NCI-H524 treated with DMSO at 0.1 percent for 48 hours (cell line): ENCODE measurements around the gene PPARG.

ENCODE experiments used
- DNase-seq: peaks from one replicate; lab custom pipeline; 2025; lab: John Stamatoyannopoulos, UW

PPARG gene

DNA sequence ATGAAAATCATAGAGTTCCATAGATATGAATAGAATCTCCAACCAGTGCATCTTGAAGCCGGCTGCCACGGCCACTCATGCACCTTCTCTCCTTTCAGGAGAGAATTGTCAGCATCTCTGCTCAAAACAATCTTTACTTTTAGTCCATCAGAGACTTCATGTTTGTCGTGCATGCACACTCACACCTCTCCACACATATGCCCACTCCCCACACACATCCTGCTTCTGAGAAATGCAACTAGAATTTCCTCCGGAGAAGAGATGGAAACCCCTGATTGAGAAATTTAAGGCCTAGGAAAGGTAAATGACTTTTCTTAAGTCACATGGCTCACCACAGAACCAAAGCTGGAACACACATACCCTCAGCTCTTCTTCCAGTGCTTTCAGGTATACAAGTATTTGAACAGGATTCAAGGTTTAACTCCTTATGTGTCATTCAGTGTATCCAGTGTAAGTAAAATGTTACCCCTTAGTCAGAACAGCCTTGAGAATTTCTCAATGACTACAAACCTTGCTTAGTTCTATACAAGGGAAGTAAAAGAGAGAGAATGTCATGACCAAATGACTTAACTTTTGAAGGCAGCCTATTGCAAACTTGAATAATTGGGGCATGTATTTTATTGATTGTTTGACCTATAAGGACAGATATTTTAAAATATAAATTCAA, 126.3 kb downstream of the PPARG start:
- no peak for DNase-seq

DNA sequence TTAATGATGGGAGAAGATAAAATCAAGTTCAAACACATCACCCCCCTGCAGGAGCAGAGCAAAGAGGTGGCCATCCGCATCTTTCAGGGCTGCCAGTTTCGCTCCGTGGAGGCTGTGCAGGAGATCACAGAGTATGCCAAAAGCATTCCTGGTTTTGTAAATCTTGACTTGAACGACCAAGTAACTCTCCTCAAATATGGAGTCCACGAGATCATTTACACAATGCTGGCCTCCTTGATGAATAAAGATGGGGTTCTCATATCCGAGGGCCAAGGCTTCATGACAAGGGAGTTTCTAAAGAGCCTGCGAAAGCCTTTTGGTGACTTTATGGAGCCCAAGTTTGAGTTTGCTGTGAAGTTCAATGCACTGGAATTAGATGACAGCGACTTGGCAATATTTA, 127.9 kb downstream of the PPARG start:
- no peak for DNase-seq

DNA sequence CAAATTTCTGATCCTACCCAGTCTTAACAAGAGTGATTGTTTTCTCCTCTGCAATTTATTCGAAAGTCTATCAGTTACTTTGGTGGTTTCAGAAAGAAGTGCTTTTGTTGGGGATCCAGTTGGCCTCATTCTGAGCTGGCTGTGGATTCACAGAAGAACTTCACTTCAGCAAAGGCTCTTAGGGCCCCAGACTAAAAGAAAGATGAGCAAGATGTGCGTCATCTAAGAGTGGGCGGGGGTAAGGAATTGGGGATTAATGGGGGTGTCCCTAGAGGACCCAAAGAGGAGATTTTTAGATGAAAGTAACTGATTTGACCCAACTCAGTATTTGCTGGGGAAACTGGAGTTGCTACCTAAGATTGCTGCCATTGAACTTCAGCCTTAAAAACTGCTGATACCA, 131.5 kb downstream of the PPARG start:
- no peak for DNase-seq

DNA sequence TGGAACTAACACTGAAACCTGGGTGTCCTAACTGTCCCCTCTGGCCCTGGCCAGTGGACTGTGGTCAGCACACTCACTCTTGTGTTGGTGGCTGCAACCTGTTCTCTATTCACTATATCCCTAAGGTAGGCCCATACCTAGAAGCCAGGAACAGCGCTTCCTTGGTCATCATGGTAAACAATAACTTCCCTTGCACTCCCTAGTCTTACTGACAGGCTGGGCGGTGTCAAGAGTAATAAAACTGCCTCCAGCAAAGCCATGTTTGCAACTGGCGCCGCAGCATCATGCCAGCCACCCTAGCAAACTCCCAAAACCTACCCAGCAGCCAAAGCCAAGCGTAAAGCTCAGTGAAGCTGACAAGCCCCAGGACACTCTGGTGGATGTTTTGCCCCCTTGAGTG, 132.3 kb downstream of the PPARG start:
- no peak for DNase-seq

DNA sequence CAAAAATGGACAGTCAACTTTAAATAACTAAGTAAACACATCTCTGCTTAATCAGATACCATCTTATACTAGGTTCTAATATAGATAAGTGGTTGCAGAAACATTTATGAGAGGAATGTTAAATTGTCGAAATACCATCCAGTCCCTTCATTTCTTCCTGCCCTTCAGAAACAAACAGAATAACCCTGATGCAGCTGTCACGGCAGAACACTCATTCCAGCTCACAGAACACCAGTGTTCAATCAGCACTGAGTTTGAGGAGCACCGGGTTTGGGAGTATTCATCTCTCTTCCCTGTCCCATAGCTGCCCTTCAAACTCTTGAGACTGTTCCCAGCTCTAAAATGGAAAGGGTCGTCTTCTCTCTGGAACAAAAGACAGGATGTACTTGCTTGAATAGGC, 134.3 kb downstream of the PPARG start:
- DNase-seq = no peak

DNA sequence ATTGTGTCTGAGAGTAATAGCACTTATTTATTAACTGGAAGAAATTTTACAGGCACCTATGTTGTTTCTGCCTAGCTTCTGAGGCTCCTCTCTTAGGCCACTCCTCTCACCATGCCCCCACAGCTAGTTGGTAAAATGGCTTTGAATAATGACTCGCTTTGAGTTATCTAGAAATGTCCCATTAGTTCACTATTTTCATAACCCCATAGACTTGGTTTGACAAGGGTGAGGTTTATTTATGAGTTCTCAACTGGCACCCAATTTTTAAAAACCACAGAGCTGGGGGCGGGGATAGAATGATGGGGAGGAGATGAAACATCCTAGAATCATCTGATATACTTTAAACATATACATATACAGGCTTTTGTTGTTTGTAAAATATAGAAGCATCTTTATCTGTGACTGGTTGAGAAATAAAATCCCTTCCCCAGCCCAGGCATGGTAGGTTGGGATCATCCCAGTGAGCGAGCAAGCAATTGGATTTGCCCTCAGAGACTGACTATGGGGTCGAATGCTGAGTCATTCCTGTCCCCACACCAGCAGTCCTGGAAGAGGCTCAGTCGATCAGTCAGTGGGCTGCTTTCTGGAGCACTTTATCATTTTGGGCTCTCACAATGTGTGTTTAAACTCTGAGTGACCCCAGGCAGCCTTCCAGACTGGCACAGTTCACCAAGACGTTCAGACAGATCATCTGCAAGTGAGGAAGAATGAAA, 135.2 kb downstream of the PPARG start:
- DNase-seq = no peak

DNA sequence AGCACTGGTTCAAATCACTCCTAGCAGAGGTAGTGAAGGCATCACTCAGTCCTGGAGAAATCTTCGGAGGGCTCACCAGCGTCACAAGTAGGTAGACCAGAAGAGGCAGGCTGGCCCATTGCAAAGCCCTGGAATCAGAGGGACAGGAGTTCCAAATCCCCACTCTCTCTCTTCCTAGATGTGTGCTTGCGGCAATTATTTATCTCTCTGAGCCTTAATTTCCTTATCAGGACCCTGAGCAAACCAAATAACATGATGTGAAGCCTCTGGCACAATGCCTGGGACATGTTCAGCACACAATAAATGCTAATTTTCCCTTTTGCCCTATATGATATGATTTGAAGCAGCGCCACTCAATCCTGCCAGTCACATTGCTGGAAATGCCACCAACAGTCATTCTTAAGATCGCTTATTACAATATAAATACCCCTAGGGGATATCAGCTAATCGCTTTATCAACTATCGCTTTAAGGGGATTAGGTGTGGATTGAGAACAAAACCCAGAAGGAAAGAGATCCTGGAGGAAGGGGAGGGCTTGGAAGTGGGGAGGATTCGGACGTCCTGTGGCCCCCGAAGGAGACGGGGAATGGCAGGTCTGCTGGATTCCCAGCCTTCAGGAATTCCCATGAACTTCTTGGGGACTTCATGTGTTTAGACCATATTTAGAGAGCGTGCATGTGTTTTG, 135.9 kb downstream of the PPARG start:
- no peak for DNase-seq

DNA sequence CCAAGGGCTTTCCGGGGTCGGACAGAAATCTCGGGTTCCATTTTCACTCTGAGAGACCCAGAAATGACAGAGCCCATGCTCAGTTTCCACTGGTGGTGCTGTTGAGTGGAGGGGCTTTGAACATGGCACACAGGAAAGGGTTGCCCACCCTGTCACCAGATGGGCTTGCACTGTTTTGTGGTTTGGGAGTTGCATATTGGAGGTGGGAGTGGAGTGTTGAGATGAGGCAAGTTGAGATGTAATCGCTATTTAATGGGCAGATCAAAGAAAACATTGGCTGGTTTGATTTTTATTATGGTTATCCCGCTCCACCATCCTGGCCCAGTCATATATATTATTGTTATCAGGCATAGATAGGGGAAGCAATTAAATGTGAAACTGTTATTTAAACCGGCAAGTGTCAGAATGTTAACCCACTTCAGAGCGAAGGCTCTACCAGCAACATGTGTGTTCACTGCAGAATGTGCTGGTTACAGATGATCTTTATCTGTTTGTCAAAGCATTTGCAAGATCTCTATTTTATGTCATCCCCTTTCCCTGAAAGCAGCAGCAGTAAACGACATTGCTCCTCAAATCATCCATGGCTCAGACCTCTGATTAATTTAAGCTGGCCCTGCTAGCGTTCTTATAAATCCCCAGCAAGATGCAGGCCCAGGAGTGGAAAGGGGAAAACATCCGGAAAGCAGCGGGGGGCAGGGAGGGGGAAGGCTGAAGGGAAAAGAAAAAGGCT, 137.1 kb downstream of the PPARG start:
- no peak for DNase-seq

DNA sequence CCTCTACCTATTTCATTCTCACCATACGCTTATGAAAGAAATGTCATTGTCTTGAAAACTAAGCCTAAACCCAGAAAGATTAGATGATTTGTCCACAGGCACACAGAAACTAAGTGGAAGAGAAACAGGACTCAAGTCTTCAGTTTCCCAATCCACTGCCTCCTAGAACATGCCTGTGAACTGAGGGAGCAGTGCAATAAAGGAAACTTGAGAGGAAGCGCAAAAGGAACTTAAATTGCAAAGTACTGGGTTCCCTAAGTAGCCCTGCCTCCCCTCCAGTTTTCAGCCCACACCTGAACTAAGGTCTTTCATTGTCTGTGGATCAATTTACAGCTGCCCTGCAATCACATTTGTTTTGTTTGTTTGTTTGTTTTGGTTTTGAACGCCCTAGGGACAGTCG, 138.7 kb downstream of the PPARG start:
- no peak for DNase-seq

DNA sequence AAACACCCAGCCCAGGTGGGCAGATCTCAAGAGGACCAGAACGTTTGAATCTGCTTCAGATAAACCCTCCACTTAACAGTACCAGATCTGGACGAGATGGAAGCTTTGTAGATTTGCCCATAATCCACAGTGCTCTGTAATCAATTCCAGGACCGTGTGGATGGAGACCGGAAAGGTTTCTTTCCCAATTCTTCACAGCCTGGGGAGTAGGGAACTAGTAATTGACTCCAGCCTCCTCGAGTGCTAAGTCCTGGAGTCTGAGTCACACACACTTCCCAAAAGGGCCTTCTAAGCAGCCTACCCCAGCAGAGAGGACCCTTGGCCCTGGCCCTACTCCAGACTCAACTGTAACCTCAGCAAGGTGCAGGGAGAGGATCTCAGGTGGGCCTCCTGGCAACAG, 139.3 kb downstream of the PPARG start:
- no peak for DNase-seq

DNA sequence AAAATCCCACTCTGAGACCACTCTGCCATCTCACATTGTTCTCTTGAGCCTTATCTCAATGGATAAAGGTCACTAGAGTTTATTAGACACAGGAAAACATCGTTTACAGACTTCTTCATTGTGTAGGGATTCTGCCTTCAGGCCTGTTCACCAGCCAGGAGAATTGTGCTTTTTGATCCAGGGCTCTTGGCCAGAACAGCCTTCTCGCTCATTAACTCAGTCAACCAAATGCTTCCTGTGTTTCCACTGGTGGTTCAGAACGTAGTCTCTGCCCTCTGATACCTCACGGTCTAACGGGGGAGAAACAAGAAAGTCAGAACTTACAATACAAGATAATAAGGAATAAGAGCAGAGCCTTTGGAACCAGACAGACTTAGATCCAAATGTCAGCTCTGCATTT, 141.2 kb downstream of the PPARG start:
- DNase-seq = no peak

DNA sequence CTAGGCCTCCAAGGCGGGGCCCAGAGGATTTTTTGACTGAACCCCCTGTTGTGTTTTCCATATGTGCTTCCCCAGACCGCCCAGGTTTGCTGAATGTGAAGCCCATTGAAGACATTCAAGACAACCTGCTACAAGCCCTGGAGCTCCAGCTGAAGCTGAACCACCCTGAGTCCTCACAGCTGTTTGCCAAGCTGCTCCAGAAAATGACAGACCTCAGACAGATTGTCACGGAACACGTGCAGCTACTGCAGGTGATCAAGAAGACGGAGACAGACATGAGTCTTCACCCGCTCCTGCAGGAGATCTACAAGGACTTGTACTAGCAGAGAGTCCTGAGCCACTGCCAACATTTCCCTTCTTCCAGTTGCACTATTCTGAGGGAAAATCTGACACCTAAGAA, 145.0 kb downstream of the PPARG start:
- DNase-seq = no peak

DNA sequence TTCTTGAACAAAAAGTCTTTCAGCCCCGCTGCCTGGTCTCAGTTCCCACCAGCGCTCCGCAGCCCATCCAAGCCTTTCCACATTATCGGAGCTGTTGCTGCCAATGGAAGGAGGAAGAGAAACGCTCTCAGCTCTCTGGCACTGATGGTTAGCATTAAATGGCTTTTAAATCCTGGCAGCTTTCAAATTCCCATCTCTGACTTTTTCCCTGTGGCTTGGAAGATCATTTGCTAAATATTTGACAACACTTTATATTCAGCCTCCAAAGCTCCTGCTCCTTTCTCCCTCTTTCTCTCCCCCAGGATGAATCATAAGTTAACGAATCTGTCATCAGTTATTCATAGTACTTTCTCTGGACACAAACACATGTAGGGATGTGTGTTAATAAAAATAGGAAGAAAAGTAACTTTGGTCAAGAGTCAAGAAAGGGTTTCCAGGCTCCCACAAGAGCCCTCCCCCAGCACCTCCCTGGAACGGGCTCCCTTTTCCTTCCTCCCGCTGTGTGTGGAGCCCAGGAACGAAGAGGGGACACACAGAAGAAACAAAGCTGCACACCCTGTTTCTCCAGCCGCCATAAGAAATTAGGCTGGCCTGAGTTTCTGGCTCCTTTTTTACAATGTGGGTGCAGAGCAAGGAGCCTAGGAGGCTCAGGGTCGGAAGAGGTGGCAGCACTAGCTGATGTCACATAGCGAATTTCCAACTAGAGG, 147.8 kb downstream of the PPARG start:
- DNase-seq = no peak

DNA sequence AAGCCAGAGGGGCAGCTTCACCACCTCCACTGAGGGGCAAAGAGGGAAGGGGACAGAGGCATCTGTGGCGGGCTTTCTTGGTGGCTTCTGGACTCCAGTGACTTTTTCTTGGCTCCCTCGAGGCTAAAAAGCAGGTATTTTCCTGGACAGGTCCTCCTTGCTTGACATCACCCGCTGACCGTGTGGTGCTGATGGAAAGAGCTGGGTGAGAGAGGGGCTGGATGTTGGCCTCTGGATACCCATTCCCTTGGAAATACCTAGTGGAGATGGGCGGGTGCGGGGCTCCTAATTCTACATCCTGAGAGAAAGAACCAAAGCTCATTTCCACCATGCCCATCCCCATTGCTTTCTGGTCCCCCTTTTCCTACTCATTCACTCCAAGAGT, 148.3 kb downstream of the PPARG start:
- DNase-seq = no peak

DNA sequence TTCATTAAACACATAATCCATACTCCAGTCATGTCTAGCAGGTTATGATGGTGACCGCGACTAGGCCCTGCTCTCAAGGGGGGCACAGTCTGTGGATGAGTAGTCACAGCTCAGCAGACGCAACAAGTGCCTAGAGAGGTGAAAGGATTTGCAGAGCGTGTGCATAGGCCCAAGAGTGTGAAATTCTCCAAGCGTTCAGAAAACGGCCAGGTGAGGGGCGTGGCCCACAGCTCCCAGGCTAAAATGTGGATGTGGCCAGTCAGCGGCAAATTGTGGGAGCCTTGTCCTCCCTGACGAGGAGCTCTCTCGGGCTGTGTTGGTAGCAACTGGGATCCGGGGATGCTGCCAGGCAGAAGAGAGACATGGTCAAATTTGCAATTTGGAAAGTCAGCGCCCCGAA, 149.0 kb downstream of the PPARG start:
- DNase-seq = no peak

DNA sequence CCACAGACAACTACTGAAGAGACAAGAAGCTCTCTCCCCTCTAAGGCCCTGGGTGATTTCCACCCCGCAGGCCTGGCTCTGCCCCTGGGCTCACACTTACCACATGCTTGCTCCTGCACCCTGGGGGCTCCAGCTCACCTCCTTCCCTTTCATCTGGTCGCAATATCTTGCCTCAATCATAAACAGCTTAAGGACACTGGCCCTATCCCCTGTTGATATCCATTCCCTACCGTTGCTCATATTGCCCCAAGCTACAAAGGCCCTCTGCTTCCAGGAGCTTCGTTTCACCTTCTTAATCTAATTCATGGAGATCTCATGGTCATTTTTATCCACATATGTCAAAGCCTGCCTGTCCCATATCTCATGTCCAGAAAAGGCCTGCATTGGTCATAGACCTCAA, 149.4 kb downstream of the PPARG start:
- DNase-seq = no peak

DNA sequence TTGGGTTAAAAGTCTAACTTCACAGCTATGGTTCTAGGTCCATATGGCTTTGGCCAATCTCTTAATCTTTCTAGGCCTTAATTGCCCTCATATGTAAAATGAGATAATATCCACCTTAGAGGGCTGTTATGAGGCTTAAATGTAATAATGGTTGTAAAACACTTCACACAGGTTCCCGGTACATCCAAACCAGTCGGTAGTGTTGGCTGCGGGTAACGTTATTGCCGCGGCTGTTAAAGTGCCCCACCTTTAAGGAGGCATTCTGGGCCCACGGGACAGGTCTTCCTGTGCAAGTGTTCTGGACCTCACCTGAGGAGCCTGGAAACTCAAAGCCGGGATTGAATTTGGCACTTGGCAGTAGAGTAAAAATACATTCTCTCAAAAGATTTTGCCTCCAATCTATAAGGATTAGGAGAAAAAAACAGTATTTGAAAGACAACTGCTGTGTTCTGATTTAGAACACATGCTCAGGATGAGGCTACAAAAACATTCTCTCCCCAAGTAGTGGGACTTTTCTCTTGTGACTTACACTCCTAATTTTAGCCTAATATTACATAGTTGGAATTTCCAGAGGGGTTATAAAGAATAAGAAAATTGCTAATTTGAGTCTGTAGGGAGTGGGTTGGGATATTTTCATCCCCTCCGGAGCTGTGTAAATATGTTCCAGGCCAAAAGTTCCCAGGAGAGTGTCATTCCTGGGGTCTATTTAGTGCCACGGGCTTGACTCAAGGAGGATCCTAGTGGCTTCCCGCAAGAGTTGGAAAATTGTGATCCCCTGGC, 150.5 kb downstream of the PPARG start:
- DNase-seq = no peak

DNA sequence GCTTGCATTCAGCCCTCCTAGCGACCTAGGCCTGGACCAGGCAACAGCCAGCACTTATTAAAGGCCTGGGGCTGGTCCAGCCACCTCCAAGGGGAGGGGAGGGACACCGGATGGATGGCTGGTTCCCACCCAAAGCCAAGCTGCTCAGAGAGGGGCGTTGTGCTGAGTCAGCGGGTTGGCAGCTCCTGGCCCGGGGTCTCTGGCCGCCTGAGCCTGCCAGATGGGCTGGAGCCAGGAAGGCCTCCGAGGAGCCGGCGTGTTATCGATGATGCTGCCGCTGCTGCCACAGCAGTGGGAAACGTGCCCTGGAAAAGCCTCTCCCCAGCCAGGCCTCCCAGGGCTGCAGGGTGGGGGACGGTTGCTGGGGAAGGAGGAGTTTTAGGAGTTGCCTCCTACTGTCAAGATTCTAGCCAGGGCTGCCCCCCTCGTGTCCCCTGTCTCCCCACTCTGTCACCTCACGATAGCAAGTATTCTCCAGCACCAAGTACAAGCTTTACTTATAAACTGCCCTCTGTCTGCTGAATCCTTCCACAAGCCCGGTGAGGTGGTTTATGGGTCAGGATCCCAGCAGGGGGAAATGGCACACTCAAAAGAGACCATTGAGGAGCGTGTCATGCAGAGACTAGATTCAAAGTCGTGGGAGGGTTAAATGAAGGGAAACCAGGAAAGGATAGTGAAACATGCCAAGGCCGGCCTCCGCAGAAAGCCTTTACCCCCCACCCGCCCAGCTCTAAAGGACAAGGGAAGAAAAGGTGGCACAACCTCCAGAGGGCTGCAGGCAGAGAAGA, 152.3 kb downstream of the PPARG start:
- DNase-seq = no peak

DNA sequence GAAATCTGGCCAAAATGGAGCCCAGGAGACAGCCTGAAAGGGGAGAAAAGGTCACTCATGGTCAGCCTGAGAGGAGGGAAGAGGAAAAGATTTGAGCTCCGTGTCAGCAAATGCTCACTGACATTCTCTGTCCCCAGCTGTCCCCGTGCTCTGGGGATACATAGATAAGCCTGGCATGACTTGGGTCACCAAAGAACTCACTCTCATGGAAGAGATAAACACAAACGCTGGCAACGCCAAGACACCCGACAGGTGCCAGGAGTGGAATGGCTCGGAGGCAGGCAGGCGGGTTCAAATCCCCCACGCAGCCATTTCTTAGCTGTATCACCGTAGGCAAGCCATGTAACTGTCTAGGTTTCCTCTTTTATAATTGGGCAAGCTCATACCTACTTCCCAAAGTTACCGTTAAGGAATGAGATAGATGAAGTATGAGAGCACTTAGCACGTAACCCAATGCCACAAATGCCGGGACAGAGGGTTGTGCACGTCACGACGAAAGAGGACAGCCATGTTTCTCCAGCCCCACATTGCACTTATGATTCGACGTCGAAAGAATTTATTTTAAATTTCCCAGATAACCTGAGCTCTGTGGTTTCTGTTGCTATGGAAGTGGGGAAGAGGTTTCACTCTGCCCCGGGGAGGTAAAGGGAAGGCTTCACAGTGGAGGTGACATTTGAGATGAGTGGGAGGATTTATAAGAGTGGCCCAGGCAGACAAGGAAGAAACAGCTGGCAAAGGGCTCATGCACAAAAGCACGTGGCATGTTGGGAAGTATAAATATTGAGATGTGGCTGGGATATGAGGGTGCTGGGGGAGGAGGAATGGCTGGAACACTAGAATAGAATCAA, 154.0 kb downstream of the PPARG start:
- no peak for DNase-seq
